GM13976 (cell line): ENCODE data around the gene PRMT7.

Experiments used
- DNase-seq: peaks from one replicate; pipeline ENCODE4 v3.0.0; 2012; ENCODE audit warnings: low spot score
- in situ Hi-C: fragments of 300-500 bp; cut with MboI; formaldehyde crosslinking; loops from one replicate; pipeline ENCODE4 v1.12.0; 2022; ENCODE audit warnings: low sequenced_read_pairs, mixed read lengths, inconsistent platforms; ENCODE audit not compliant: unreplicated experiment
- TF ChIP-seq, protein P1 (sequence below): IDR thresholded peaks from 2 replicates; pipeline ENCODE4 v1.5.1; 2012; ENCODE audit warnings: borderline replicate concordance, mild to moderate bottlenecking; ENCODE audit not compliant: insufficient read depth; ENCODE audit errors: extremely low read depth, missing control alignments, control extremely low read depth

Gene PRMT7

DNA sequence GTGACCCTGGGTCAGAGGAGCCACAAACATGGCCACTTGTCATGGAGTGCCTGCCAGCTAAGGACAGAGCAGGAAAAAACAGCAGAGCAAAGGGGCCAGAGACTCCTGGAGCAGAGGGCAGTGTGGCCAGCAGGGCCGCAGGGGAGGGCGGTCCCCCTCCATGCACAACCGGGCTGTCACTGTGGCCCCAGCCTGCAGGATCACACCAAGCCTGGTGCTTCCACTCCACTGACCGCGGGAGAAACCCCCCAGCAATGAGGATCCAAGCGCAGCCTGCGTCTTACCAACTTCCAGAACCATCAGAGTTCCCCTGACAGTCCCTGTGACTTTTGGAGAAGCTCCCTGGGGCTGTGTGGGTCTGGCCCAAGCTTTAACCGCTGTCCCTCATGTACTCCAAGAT lies 62.0 kb downstream of the PRMT7 start:
- no peak for DNase-seq
- in situ Hi-C loops, result no loop called here
- TF ChIP-seq, protein P1, sequence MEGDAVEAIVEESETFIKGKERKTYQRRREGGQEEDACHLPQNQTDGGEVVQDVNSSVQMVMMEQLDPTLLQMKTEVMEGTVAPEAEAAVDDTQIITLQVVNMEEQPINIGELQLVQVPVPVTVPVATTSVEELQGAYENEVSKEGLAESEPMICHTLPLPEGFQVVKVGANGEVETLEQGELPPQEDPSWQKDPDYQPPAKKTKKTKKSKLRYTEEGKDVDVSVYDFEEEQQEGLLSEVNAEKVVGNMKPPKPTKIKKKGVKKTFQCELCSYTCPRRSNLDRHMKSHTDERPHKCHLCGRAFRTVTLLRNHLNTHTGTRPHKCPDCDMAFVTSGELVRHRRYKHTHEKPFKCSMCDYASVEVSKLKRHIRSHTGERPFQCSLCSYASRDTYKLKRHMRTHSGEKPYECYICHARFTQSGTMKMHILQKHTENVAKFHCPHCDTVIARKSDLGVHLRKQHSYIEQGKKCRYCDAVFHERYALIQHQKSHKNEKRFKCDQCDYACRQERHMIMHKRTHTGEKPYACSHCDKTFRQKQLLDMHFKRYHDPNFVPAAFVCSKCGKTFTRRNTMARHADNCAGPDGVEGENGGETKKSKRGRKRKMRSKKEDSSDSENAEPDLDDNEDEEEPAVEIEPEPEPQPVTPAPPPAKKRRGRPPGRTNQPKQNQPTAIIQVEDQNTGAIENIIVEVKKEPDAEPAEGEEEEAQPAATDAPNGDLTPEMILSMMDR, result no peak

DNA sequence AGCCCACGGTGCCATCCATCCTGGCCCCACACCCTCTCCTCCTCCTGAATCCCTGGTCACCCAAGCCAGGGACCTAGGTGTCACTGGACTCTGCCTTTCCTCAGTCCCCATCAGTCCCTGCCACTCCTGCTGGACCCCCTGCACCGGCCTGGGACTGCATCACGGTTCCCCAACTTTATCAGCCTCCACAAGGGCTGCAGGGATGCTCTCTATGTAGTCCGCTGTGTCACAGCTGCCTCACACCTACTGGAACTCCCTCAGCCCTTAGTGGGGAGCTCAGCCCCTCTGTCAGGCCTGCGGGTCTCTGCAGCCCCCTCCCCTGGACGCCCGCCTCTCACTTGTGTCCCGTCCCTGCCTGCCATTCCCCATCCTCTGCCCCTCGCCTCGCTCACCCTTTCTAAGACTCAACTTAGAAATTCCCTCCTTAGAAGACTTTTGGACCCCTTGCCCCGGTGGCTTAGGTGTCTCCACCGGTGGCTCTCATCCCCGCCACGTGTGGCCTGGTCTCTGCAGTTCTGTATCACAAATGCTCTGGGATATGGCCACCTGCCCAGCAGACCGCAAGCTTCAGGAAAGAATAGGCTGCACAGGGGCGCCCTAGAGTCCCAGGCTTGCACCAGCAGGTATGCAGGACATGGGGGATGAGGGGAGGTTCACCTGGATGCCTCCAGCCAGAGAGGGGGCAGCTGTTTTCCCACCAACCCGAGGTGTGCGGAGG lies 62.9 kb downstream of the PRMT7 start:
- DNase-seq, result no peak
- in situ Hi-C loops, result no loop called here

DNA sequence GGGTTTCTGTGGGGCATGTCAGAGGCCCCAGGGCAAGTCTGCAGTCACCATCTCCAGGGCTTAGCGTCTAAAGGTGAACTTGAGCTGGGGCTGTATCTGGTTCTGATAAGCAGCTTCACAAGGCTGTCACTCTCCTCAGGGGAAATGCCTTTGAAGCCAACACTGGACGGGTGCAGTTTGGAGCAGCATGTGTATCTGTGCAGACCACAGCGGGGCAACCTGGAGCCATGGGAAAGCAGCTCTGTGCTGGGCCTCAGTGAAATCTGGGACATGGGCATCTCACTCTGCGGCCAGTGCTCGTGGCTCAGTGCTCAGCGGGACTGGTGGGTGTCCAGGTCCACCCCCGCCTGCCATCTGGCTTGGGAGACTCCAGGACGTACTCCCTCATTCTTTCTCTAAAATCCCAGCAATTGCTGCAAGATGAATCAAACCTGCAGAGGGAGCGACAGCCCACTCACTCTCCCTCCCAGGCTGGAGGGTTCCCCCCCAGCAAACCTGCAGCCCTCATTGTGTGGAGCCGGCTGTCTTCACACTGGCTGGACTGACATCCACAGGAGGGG lies 63.5 kb downstream of the PRMT7 start:
- TF ChIP-seq, protein P1, result no peak
- no peak for DNase-seq
- in situ Hi-C loops, result no loop called here

More for the DNA sequence above, 62.9 kb downstream of the PRMT7 start:
- TF ChIP-seq, protein P1, result no peak

DNA sequence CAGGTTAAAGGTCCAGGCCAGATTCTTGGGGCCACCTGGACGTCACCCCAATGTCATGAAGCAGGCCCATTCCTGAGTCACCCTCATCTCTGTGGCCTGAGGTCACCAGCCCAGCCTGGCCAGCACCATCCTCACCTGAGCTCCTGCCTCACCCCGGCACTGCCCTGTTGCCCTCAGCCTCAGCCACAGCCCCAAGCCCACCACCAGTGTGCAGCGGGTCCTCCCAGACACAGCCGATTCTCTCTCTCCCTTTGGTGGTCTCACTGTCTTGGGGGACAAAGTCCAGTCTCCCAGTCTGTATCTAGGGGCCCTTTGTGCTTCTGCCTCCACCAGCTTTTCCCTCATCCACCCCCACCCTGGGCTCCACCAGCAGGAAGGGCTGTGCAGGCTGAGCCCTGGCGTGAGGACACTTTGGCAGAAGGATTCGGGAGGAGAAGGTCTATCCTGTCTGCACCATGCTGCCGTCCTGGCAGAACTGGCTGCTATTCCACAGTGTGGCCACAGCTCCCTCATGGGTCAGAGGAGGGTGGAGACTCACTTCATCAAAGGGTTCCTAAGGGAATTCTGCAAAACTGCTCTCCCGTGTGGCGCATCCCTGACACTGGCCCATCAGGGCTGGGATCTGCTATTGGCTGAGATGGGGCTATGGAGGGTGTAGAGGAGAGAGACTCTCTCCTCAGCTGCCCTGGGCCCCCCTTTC lies 64.3 kb downstream of the PRMT7 start:
- TF ChIP-seq, protein P1, result no peak
- in situ Hi-C loops, result no loop called here
- no peak for DNase-seq

DNA sequence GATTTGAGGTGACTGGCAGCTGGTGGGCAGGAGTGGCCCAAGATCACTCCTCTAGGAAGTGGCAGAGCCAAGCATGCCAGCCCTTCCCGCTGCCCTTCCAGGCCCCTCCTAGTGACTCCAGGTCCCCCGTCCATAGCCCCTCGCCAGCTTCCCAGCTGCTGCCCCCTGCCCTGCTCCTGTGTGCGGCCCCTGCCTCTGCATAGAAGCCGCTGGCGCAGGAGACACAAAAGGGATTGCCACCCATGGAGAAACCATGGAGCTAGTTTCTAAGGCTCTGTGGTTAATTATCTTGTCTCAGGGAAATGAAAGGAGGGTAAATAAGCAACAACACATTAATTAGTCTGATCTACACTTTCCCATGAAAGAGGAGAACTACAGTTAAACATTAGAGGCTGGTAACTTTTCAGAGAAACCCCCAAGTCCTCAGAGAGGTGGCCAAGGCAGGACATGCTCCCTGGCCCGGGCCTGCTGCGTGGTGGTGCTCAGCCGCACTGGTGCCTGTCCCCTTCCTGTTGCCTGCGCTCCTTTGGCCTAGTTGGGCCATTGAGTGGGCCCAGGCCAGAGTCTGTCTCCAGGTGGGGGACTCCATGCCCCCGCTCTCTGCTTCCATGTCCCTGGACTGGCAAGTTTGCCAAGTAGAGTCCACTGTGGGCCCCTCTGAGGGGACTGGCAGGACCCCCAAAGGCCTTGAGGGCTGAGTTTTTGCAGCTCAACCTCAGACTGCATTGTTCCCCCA lies 65.2 kb downstream of the PRMT7 start:
- TF ChIP-seq, protein P1, result no peak
- DNase-seq, result no peak

DNA sequence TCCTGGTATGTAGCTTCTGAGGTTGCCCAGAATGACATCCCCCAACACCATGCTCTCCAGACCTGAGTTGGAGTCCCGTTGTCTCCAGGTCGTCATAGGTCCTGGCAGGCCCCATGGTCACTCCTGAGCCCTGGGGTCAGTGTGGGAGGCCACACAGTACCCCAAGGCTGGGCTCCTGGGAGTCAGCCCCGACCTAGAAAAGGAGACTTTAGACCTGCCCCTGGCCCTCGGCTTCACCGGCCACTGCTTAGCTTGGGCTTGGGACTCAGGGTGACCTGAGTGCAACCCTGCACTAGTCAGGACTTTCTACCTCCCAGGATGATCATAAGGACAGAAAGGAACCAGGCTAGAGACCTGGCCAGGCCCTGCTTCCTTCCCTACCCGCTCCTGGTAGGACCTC lies 65.8 kb downstream of the PRMT7 start:
- in situ Hi-C loops, result no loop called here
- TF ChIP-seq, protein P1, result no peak
- DNase-seq, result no peak

More for the DNA sequence above, 65.2 kb downstream of the PRMT7 start:
- in situ Hi-C loops, result no loop called here
